Fibroblast of villous mesenchyme (primary cell): ENCODE measurements around the gene LRRC71. TPM values are rescaled to one million over a fixed set of nuclear protein-coding genes. Genes with fewer than 3 reads are reported as not detected.

Source experiments
- DNase-seq: peaks from one replicate; pipeline ENCODE4 v3.0.0-alpha.2; 2010; ENCODE audit warnings: low read depth
- H3K4me3 ChIP-seq: 2 replicates; pipeline ENCODE4 v1.5.1; 2011; ENCODE audit warnings: low read depth, mild to moderate bottlenecking, low read length
- total RNA-seq: library from RNA; depleted of rRNA; stranded (reverse); fragments of >200 nt; gene quantifications from 2 replicates; pipeline ENCODE4 v1.2.3, GENCODE V29; 2012
- TF ChIP-seq, protein P1 (sequence below): IDR thresholded peaks from 2 replicates; pipeline ENCODE4 v1.5.1; 2012; ENCODE audit warnings: low read depth, mild to moderate bottlenecking, low read length; ENCODE audit not compliant: insufficient read depth

The LRRC71 gene
- total RNA-seq, 1 donor, result not detected

DNA sequence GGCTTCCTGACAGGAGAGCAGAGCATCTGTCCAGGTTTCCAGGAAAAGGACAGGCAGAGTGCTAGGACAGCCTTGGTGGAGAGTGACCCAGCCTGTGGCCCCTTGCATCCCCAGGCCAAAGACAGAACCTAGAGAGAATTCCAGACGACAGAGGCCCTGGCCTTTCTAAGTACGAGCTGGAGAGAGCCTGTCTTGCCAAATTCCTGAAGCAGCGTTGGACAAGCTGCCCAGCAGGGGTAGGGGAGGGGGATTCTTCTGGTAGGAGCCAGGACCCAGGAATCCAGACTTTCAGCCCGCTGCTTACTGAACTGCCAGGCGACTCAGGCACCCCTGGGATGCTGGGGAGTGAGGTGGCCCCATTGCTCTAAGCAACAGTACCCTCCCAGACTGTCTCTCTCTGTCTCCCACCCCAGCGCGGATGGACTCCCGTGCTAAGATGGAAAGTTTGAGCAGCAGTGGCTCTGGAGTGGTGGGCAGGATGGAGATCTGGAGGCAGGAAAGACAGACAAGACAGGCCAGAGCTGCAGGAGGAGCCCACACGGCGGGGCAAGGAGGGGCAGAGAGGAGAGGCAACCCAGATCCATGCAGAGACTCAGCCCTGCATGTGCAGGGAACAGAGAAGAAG is 35.8 kb upstream of the LRRC71 start:
- H3K4me3 ChIP-seq, result no peak overlapping the region
- TF ChIP-seq, protein P1, sequence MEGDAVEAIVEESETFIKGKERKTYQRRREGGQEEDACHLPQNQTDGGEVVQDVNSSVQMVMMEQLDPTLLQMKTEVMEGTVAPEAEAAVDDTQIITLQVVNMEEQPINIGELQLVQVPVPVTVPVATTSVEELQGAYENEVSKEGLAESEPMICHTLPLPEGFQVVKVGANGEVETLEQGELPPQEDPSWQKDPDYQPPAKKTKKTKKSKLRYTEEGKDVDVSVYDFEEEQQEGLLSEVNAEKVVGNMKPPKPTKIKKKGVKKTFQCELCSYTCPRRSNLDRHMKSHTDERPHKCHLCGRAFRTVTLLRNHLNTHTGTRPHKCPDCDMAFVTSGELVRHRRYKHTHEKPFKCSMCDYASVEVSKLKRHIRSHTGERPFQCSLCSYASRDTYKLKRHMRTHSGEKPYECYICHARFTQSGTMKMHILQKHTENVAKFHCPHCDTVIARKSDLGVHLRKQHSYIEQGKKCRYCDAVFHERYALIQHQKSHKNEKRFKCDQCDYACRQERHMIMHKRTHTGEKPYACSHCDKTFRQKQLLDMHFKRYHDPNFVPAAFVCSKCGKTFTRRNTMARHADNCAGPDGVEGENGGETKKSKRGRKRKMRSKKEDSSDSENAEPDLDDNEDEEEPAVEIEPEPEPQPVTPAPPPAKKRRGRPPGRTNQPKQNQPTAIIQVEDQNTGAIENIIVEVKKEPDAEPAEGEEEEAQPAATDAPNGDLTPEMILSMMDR, result no peak
- DNase-seq, result no peak

DNA sequence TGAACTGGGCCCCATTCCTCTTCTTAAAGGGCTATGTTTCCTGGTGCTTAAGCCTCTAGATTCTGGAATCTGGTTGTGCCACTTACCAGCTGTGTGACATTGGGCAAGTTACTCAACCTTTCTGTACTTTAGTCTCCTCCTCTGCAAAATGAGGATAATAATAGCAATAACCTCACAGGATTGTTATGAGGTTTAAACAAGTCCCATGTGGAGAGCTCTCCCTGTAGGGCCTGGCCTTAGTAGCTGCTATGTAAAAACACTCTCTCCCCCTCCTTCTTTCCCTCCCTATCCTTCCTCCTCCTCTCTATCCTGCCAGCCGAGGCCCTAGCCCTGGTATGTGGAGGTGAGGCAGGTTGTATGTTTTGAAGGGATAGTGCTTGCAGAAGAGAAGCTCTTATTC is 35.1 kb upstream of the LRRC71 start:
- no peak for DNase-seq
- TF ChIP-seq, protein P1, result no peak
- H3K4me3 ChIP-seq, result no peak overlapping the region

DNA sequence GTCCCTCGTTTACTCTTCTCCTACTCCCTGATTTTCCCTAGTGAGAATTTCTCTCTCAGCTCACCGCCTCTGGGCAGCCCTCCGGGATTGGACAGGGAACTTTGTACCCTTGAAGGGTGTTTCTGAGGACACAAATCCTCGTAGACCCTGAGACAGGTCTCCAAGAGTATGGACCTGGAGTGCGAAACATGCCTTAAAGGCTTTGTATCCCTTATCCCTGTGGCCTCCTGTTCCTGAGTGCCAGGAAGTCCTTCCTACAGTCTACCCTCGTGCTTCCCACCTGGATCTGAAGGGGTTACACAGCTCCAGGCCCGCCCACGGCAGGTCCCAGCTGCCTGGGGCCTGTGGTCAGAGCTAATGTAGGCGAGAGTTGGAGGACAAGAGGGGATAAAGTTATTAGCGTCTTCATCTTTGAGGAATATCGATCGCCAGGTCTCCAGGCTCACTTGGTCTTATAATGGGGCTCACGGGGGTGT is 34.5 kb upstream of the LRRC71 start:
- DNase-seq, result no peak
- TF ChIP-seq, protein P1, result no peak
- no peak overlapping the region for H3K4me3 ChIP-seq

DNA sequence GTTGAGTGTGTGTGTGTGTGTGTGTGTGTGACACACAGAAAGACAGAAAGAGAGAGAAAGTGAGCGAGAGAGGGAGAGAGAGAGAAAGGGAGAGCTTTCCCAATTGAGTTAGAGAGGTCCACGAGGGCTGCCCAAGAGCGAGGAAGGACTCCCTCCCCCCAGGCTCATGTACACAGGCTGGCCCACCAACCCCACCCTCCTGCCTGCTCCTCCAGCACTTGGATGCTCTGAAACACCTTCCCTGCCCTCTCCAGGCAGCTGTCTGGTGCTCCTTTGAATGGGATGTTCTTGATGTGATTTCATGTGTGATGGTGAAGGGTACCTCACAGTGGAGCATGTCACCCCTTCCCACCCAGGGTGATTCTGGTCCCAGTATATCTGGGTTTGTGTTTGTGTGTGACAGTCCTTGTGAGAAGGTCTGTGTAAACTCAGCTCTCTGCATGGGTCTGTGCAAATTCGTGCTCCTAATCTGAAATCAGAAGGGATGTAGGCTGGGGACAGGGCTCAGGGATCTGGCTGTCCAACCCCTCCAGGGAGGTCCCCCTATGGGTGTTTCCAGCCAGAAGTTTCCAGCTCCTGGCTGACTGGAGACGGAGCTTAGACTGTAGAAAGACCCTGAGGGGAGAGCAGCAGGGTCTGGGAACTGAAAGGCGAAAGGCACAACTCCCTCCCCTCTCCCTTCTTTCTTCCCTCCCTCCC is 33.7 kb upstream of the LRRC71 start:
- DNase-seq, result no peak
- no peak overlapping the region for H3K4me3 ChIP-seq
- TF ChIP-seq, protein P1, result no peak

DNA sequence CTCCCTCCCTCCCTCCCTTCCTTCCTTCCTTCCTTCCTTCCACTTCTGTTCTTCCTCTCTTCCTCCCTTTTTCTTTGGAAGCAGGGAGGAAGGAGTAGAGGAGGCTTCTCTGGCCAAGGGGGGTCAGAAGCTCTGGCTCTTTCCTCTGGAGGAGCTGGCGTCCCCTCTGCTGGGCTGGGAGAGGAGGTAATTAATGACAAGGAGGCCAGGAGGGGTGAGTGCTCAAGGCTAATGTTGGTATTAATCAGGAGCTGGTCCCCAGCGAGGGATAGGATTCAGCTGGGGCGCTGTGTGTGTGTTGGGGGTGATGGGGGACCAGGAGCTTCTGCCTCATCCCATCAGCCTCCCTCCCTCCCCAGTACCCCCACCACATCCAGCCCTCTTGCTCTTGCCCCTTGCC is 33.1 kb upstream of the LRRC71 start:
- no peak for DNase-seq
- no peak overlapping the region for H3K4me3 ChIP-seq
- TF ChIP-seq, protein P1, result no peak

DNA sequence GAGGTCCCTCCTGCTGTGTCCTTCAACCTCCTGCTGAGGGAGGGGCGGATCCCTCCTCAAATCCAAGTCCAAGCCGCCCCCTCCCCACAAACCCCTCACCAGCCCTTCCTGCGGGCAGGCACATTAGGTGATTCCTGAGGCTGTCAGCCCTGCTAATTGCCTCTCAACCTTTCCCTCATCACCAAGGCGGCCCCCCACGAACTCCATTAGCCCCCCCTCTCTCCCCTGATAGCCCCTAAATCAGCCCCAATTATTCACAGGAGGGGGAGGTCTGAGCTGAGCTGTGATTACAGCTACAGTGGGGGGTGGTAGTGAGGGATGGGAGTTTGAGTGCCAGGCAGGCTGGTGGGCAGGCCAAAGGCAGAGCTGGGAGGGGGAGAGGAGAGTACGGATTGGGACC is 32.7 kb upstream of the LRRC71 start:
- H3K4me3 ChIP-seq, result no peak overlapping the region
- TF ChIP-seq, protein P1, result no peak

More for the DNA sequence above, 32.7 kb upstream of the LRRC71 start:
- no peak for DNase-seq
